OCI-LY1 (cell line): ENCODE measurements around the gene MXI1.
A peak's percentile ranks its signal among the peaks of the same experiment; 100 is the strongest.

Source experiments
- H2AFZ ChIP-seq: fragments of 200-600 bp; sonication (generic), shearing (Covaris generic); 2 replicates; pipeline ENCODE4 v1.6.0; 2014; ENCODE audit warnings: antibody characterized with exemption, mild to moderate bottlenecking, low read length
- H3F3A ChIP-seq: fragments of 200-600 bp; sonication (generic), shearing (Covaris generic); 2 replicates; pipeline ENCODE4 v1.6.0; 2014; ENCODE audit warnings: mild to moderate bottlenecking, antibody characterized with exemption, low read length, moderate library complexity; ENCODE audit not compliant: insufficient read depth
- H3K27ac ChIP-seq: fragments of 200-600 bp; sonication (generic); 2 replicates; pipeline ENCODE4 v1.5.1; 2014; ENCODE audit warnings: low read length, mixed run types, mild to moderate bottlenecking, low read depth; ENCODE audit not compliant: poor library complexity, severe bottlenecking
- H3K27me3 ChIP-seq: fragments of 200-600 bp; sonication (generic); 2 replicates; pipeline ENCODE4 v1.6.0; 2014; ENCODE audit warnings: antibody characterized with exemption, mild to moderate bottlenecking, low read length, moderate library complexity; ENCODE audit not compliant: insufficient read depth
- H3K36me3 ChIP-seq: fragments of 200-600 bp; sonication (generic); 2 replicates; pipeline ENCODE4 v1.6.1; 2014; ENCODE audit warnings: mild to moderate bottlenecking, antibody characterized with exemption, low read length, moderate library complexity, mixed read lengths; ENCODE audit not compliant: insufficient read depth
- H3K4me1 ChIP-seq: fragments of 200-600 bp; sonication (generic); 2 replicates; pipeline ENCODE4 v1.5.1; 2014; ENCODE audit warnings: mild to moderate bottlenecking, low read length, moderate library complexity; ENCODE audit not compliant: insufficient read depth, severe bottlenecking
- H3K4me2 ChIP-seq: fragments of 200-600 bp; sonication (generic), shearing (Covaris generic); 2 replicates; pipeline ENCODE4 v1.6.1; 2014; ENCODE audit warnings: low read length
- H3K4me3 ChIP-seq: fragments of 200-600 bp; sonication (generic); 2 replicates; pipeline ENCODE4 v1.5.1; 2014; ENCODE audit warnings: low read length, low read depth, mild to moderate bottlenecking, mixed read lengths; ENCODE audit not compliant: poor library complexity, severe bottlenecking
- H3K79me2 ChIP-seq: fragments of 200-600 bp; shearing (Covaris generic); 2 replicates; pipeline ENCODE4 v1.6.1; 2016; ENCODE audit warnings: mixed run types, low read length, mixed read lengths; ENCODE audit not compliant: insufficient read depth
- H3K9ac ChIP-seq: fragments of 200-600 bp; sonication (generic), shearing (Covaris generic); 2 replicates; pipeline ENCODE4 v1.6.1; 2014; ENCODE audit warnings: mild to moderate bottlenecking, low read length, mixed read lengths
- H3K9me2 ChIP-seq: fragments of 200-600 bp; sonication (generic), shearing (Covaris generic); 2 replicates; pipeline ENCODE4 v1.6.1; 2014; ENCODE audit warnings: low read depth, mild to moderate bottlenecking, low read length, mixed read lengths
- H3K9me3 ChIP-seq: fragments of 200-600 bp; shearing (Covaris generic); 2 replicates; pipeline ENCODE4 v1.6.1; 2014; ENCODE audit warnings: low read length, mixed read lengths
- H4K20me1 ChIP-seq: fragments of 200-600 bp; sonication (generic), shearing (Covaris generic); 2 replicates; pipeline ENCODE4 v1.6.0; 2016; ENCODE audit warnings: mild to moderate bottlenecking, low read length; ENCODE audit not compliant: insufficient read depth
- CTCF ChIP-seq: fragments of 200-600 bp; sonication (generic), shearing (Covaris generic); IDR thresholded peaks from 2 replicates; pipeline ENCODE4 v1.5.1; 2017; ENCODE audit warnings: mild to moderate bottlenecking, antibody characterized with exemption, low read length, moderate library complexity, mixed read lengths
- EZH2 ChIP-seq: fragments of 200-600 bp; sonication (generic), shearing (Covaris generic); IDR thresholded peaks from 2 replicates; pipeline ENCODE4 v1.8.0; 2017; ENCODE audit warnings: borderline replicate concordance, mixed run types, mild to moderate bottlenecking, antibody characterized with exemption, low read length, moderate library complexity, mixed read lengths

MXI1 gene

DNA sequence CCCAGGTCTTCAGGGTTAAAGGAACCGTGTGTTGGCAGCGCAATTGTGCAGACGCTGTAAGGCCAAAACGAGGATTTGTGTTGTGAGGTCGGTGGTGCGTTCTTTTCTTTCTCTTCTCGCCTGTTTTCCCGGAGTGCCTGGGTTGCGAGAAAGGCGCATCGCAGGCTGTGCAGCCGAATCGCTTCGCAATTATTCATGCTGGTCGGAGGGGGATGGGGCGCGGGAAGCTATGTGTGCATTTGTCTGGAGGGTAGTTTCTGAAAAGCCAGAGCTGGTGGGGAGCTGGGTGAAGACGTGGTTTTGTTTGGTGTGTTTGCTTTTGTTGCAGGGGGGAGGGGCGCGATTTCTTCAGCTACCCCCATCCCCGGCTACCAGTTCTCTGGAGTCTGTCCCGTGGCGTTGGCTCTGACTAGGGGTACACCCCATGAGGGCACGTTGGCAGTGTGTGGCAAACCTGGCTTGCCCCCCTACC, 2.1 kb downstream of the MXI1 start:
- H4K20me1 ChIP-seq = no peaks in the 10 kb centered on the region
- peak overlapping the region; percentile 84 for H3K4me3 ChIP-seq
- H3K36me3 ChIP-seq = no peaks in the 10 kb centered on the region
- TF ChIP-seq CTCF = no peak
- H3F3A ChIP-seq = peaks cover 9% of the 10 kb centered on the region; the same call in 1 of the 2 replicates
- peak overlapping the region; percentile 92 for H3K27ac ChIP-seq
- H3K9me2 ChIP-seq = no peaks in the 10 kb centered on the region
- H3K79me2 ChIP-seq = no peaks in the 10 kb centered on the region
- 0 out of 2 replicates have a peak overlapping the region, but pooled peaks have one; percentile 7 for H2AFZ ChIP-seq
- H3K4me1 ChIP-seq = peaks cover 47% of the 10 kb centered on the region
- H3K9ac ChIP-seq = peak overlapping the region; percentile 86
- no peaks in the 10 kb centered on the region for H3K9me3 ChIP-seq
- no peaks in the 10 kb centered on the region for H3K27me3 ChIP-seq
- peak overlapping the region; percentile 97 for H3K4me2 ChIP-seq

GRCh38 chr10:110209926-110210673, 2.7 kb downstream of the MXI1 start:
- Histone ChIP-seq H4K20me1 (no peaks in the 10 kb centered on the region), H3K9me2 (no peaks in the 10 kb centered on the region), H3K4me2 (peak overlapping the region; percentile 97), H3K27me3 (no peaks in the 10 kb centered on the region), H3K4me3 (peak overlapping the region; percentile 84), H3K9ac (peak overlapping the region; percentile 86), H3K9me3 (no peaks in the 10 kb centered on the region), H2AFZ (no peak overlapping the region), H3F3A (peaks cover 9% of the 10 kb centered on the region; the same call in 1 of the 2 replicates), H3K27ac (peak overlapping the region; percentile 95), H3K4me1 (peaks cover 53% of the 10 kb centered on the region), H3K79me2 (no peaks in the 10 kb centered on the region), H3K36me3 (no peaks in the 10 kb centered on the region)
- TF ChIP-seq EZH2 = no peak
- no peak for TF ChIP-seq CTCF

GRCh38 chr10:110210674-110211464, 3.5 kb downstream of the MXI1 start:
- peak overlapping the region; percentile 87 for H3K4me2 ChIP-seq
- no peaks in the 10 kb centered on the region for H3K9me3 ChIP-seq
- H2AFZ ChIP-seq = no peak overlapping the region
- peak overlapping the region; percentile 84 for H3K4me3 ChIP-seq
- no peaks in the 10 kb centered on the region for H3K27me3 ChIP-seq
- H3K4me1 ChIP-seq = peaks cover 60% of the 10 kb centered on the region
- peak overlapping the region; percentile 95 for H3K27ac ChIP-seq
- H3K36me3 ChIP-seq = no peaks in the 10 kb centered on the region
- peak overlapping the region; percentile 85 for H3K9ac ChIP-seq
- TF ChIP-seq EZH2 (no peak), CTCF (no peak)
- H4K20me1 ChIP-seq = no peaks in the 10 kb centered on the region
- no peaks in the 10 kb centered on the region for H3K9me2 ChIP-seq
- no peaks in the 10 kb centered on the region for H3K79me2 ChIP-seq
- peaks cover 9% of the 10 kb centered on the region; the same call in 1 of the 2 replicates for H3F3A ChIP-seq
